ENCODE data around the gene GPC3.

DNA sequence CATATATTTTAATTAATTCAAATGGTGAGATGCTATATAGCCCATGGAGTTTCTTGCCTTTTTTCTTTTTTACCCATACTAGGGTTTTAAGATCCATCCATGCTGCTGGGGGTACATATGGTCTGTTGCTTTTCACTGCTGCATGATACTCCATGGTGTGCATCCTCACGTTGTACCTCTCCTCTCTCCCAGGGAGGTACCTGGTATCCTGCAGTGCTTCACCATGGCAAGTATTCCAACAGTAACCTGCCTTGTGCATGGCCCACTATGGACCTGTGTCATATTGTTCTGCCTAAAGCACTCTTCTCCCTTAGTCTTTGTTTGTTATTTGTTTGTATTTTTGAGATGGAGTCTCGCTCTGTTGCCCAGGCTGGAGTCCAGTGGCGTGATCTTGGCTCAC is 455.8 kb downstream of the GPC3 start:
- TF ChIP-seq, protein P1, sequence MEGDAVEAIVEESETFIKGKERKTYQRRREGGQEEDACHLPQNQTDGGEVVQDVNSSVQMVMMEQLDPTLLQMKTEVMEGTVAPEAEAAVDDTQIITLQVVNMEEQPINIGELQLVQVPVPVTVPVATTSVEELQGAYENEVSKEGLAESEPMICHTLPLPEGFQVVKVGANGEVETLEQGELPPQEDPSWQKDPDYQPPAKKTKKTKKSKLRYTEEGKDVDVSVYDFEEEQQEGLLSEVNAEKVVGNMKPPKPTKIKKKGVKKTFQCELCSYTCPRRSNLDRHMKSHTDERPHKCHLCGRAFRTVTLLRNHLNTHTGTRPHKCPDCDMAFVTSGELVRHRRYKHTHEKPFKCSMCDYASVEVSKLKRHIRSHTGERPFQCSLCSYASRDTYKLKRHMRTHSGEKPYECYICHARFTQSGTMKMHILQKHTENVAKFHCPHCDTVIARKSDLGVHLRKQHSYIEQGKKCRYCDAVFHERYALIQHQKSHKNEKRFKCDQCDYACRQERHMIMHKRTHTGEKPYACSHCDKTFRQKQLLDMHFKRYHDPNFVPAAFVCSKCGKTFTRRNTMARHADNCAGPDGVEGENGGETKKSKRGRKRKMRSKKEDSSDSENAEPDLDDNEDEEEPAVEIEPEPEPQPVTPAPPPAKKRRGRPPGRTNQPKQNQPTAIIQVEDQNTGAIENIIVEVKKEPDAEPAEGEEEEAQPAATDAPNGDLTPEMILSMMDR (conservative IDR thresholded peaks at IDR 0.05), result no peak
- TF ChIP-seq ZFX (IDR thresholded peaks at IDR 0.05), result no peak

All from C4-2B (cell line).